SU-DHL-6 (cell line): ENCODE data around the gene FLT1.

Source experiments
- H2AFZ ChIP-seq: fragments of 200-600 bp; sonication (generic); 2 replicates; pipeline ENCODE4 v1.6.1; 2014; ENCODE audit warnings: low read depth, mild to moderate bottlenecking, moderate library complexity, mixed read lengths, antibody characterized with exemption, low read length; ENCODE audit not compliant: severe bottlenecking
- H3F3A ChIP-seq: fragments of 200-600 bp; shearing (Covaris generic); 2 replicates; pipeline ENCODE4 v1.6.0; 2016; ENCODE audit warnings: antibody characterized with exemption, mild to moderate bottlenecking; ENCODE audit not compliant: insufficient read depth
- H3K27ac ChIP-seq: fragments of 200-600 bp; sonication (generic); 2 replicates; pipeline ENCODE4 v1.5.1; 2016; ENCODE audit warnings: low read depth, mild to moderate bottlenecking, low read length, moderate library complexity, mixed read lengths
- H3K27me3 ChIP-seq: fragments of 200-600 bp; sonication (generic), shearing (Covaris generic); 2 replicates; pipeline ENCODE4 v1.6.0; 2014; ENCODE audit warnings: mild to moderate bottlenecking, low read length
- H3K36me3 ChIP-seq: fragments of 200-600 bp; sonication (generic); 2 replicates; pipeline ENCODE4 v1.6.1; 2014; ENCODE audit warnings: mild to moderate bottlenecking, low read length, mixed read lengths
- H3K4me2 ChIP-seq: fragments of 300-600, 200-600 bp; shearing (Covaris generic), sonication (generic); 2 replicates; pipeline ENCODE4 v1.6.0; 2014; ENCODE audit warnings: low read length, low read depth, mild to moderate bottlenecking; ENCODE audit not compliant: poor library complexity, severe bottlenecking
- H3K4me3 ChIP-seq: fragments of 200-600 bp; sonication (generic); 2 replicates; pipeline ENCODE4 v1.5.1; 2014; ENCODE audit warnings: antibody characterized with exemption, low read length, mild to moderate bottlenecking, mixed read lengths; ENCODE audit not compliant: insufficient read depth, poor library complexity, severe bottlenecking
- H3K79me2 ChIP-seq: fragments of 200-600 bp; sonication (generic); 2 replicates; pipeline ENCODE4 v1.6.1; 2014; ENCODE audit warnings: mild to moderate bottlenecking, low read length, moderate library complexity; ENCODE audit not compliant: insufficient read depth
- H3K9ac ChIP-seq: fragments of 200-600 bp; sonication (generic); 2 replicates; pipeline ENCODE4 v1.7.0; 2014; ENCODE audit warnings: mild to moderate bottlenecking, low read length
- H3K9me2 ChIP-seq: fragments of 200-600 bp; sonication (generic); replicated peaks from 2 replicates; pipeline ENCODE4 v1.6.1; 2014; ENCODE audit warnings: low read length; ENCODE audit not compliant: insufficient read depth
- H3K9me3 ChIP-seq: fragments of 200-600 bp; sonication (generic); 2 replicates; pipeline ENCODE4 v1.6.1; 2014; ENCODE audit warnings: low read length, mixed read lengths; ENCODE audit not compliant: insufficient read depth
- H4K20me1 ChIP-seq: fragments of 200-600 bp; sonication (generic); 2 replicates; pipeline ENCODE4 v1.6.1; 2014; ENCODE audit warnings: low read depth, mild to moderate bottlenecking, antibody characterized with exemption, low read length, moderate library complexity, mixed read lengths
- EZH2phosphoT487 ChIP-seq: fragments of 200-600 bp; sonication (generic), shearing (Covaris generic); conservative IDR thresholded peaks from 2 replicates; pipeline ENCODE4 v1.6.1; 2018; ENCODE audit warnings: mild to moderate bottlenecking, antibody characterized with exemption, low read length, moderate library complexity, mixed read lengths
- TF ChIP-seq, protein P1 (sequence below): fragments of 200-600 bp; sonication (generic); IDR thresholded peaks from one replicate; pipeline ENCODE4 v1.5.1; 2017; ENCODE audit warnings: antibody characterized with exemption, mild to moderate bottlenecking, low read length, moderate library complexity; ENCODE audit not compliant: insufficient read depth, poor library complexity, severe bottlenecking

FLT1 gene

DNA sequence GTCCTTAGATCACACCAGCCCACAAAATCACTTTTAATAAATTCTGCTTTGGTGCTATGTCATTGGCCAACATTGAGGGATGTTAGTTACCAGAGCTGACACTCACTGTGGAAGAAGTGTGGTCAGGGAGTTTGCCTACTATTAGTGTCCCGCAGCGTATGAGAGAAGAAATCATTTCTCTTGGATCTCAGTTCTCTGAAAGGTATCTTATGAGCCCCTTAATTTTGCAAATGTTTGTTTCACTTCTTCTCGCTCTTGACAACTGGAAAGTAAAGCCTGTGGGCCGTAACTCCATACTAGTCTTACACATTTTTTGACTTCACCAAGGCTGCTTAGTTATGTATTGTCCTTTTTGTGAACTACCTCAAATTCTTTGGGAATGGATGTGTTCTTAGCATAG, 80.9 kb downstream of the FLT1 start:
- no peaks in the 10 kb centered on the region for H3K27me3 ChIP-seq
- H3K4me3 ChIP-seq: no peak overlapping the region
- TF ChIP-seq, protein P1, sequence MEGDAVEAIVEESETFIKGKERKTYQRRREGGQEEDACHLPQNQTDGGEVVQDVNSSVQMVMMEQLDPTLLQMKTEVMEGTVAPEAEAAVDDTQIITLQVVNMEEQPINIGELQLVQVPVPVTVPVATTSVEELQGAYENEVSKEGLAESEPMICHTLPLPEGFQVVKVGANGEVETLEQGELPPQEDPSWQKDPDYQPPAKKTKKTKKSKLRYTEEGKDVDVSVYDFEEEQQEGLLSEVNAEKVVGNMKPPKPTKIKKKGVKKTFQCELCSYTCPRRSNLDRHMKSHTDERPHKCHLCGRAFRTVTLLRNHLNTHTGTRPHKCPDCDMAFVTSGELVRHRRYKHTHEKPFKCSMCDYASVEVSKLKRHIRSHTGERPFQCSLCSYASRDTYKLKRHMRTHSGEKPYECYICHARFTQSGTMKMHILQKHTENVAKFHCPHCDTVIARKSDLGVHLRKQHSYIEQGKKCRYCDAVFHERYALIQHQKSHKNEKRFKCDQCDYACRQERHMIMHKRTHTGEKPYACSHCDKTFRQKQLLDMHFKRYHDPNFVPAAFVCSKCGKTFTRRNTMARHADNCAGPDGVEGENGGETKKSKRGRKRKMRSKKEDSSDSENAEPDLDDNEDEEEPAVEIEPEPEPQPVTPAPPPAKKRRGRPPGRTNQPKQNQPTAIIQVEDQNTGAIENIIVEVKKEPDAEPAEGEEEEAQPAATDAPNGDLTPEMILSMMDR: no peak
- no peak for TF ChIP-seq EZH2phosphoT487
- H3K9ac ChIP-seq: no peak overlapping the region
- no peaks in the 10 kb centered on the region for H4K20me1 ChIP-seq
- H3F3A ChIP-seq: no peaks in the 10 kb centered on the region
- H3K4me2 ChIP-seq: no peak overlapping the region
- H2AFZ ChIP-seq: no peak overlapping the region
- no peaks in the 10 kb centered on the region for H3K9me2 ChIP-seq
- no peaks in the 10 kb centered on the region for H3K79me2 ChIP-seq
- no peak overlapping the region for H3K27ac ChIP-seq
- no peaks in the 10 kb centered on the region for H3K36me3 ChIP-seq
- no peaks in the 10 kb centered on the region for H3K9me3 ChIP-seq

DNA sequence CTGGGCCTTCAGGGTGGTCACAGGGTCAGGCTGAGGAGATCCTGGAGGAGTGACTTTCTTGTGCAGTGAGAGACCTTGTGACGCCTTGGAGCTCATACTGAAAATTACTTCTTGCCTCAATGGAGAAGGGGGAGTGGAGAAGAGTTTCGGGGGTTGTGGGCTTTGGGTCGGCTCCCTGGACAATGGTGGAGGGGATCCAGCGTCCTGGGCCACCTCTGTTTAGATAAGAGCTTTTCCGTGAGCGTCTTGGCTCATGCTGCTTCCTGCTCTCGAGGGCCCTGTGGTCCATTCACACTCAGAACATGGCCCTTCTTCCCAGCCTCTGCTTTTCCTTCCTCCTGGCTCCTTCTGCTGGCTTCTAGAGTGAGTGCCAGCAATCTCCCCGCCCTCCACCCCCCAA, 81.9 kb downstream of the FLT1 start:
- no peak overlapping the region for H3K27ac ChIP-seq
- no peaks in the 10 kb centered on the region for H3K36me3 ChIP-seq
- no peak overlapping the region for H3K4me3 ChIP-seq
- no peaks in the 10 kb centered on the region for H3K27me3 ChIP-seq
- no peaks in the 10 kb centered on the region for H3K9me2 ChIP-seq
- TF ChIP-seq, protein P1: no peak
- TF ChIP-seq EZH2phosphoT487: no peak
- no peak overlapping the region for H3K9ac ChIP-seq
- H3K9me3 ChIP-seq: no peaks in the 10 kb centered on the region
- H3K4me2 ChIP-seq: no peak overlapping the region
- H3F3A ChIP-seq: no peaks in the 10 kb centered on the region
- no peak overlapping the region for H2AFZ ChIP-seq
- H4K20me1 ChIP-seq: no peaks in the 10 kb centered on the region
- no peaks in the 10 kb centered on the region for H3K79me2 ChIP-seq

DNA sequence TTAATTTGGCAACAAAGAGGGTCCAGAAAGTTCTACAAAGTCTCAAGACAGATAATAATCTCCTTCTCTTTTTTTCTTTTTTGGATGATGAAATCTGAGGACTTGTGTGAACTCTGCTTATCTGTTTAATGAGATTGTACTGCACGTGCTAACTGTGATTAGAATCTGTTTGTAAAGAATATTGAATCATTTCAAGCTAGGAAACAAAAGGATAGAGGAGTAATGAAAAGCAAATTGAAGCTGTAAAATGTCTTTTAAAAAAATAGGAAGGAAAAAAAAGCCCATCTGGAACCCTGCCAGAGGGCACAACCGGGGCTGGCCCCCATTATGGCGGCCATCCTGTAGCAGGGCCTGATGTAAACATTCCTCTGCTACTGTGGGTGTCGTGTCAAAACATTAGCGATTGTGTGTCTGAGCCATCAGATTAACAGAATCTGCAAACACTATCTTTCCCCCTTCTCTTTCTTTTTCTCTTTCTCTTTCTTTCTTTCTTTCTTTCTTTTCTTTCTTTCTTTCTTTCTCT, 83.0 kb downstream of the FLT1 start:
- H3K9ac ChIP-seq: no peak overlapping the region
- no peaks in the 10 kb centered on the region for H4K20me1 ChIP-seq
- H3K27me3 ChIP-seq: no peaks in the 10 kb centered on the region
- no peaks in the 10 kb centered on the region for H3F3A ChIP-seq
- no peak overlapping the region for H3K4me2 ChIP-seq
- no peak overlapping the region for H2AFZ ChIP-seq
- no peak overlapping the region for H3K4me3 ChIP-seq
- no peaks in the 10 kb centered on the region for H3K79me2 ChIP-seq
- H3K36me3 ChIP-seq: no peaks in the 10 kb centered on the region
- TF ChIP-seq, protein P1: no peak
- no peak for TF ChIP-seq EZH2phosphoT487
- no peak overlapping the region for H3K27ac ChIP-seq
- no peaks in the 10 kb centered on the region for H3K9me2 ChIP-seq
- H3K9me3 ChIP-seq: no peaks in the 10 kb centered on the region
